Thoracic aorta (tissue), 2 donors: ENCODE measurements around the gene TFEB. TPM values are rescaled to one million over a fixed set of nuclear protein-coding genes. Genes with fewer than 3 reads are reported as not detected.

ENCODE experiments used
- ATAC-seq: fragments of 150-250 bp; one replicate; pipeline ENCODE4 v1.8.0; 2017; ENCODE audit warnings: low read depth; ENCODE audit not compliant: insufficient number of reproducible peaks, low FRiP score
- DNase-seq: peaks from one replicate; pipeline ENCODE4 v3.0.0-alpha.2; 2020; ENCODE audit warnings: low spot score
- H3K27ac ChIP-seq, 2 donors: fragments of 200-600 bp; sonication (generic); 1 replicate in 1 of 2; 2 replicates in 1 of 2; pipeline ENCODE4 v1.5.1; 2016; ENCODE audit warnings: mild to moderate bottlenecking in 2 of 2, moderate library complexity in 2 of 2
- H3K27me3 ChIP-seq: fragments of 200-600 bp; sonication (generic); replicated peaks from 2 replicates; pipeline ENCODE4 v1.6.0; 2016; ENCODE audit warnings: mild to moderate bottlenecking; ENCODE audit not compliant: insufficient read depth
- H3K36me3 ChIP-seq: fragments of 200-600 bp; sonication (generic); one replicate; pipeline ENCODE4 v1.5.1; 2016
- H3K4me1 ChIP-seq, 2 donors: fragments of 200-600 bp; sonication (generic); 1 replicate in 1 of 2; 2 replicates in 1 of 2; pipeline versions ENCODE4 v1.5.1 to v1.6.0; 2016; ENCODE audit warnings: low read depth in 2 of 2, mild to moderate bottlenecking in 1 of 2; ENCODE audit not compliant: control insufficient read depth in 1 of 2
- H3K4me3 ChIP-seq: fragments of 200-600 bp; sonication (generic); 2 replicates; pipeline ENCODE4 v1.5.1; 2016; ENCODE audit warnings: mild to moderate bottlenecking
- H3K9me3 ChIP-seq: fragments of 200-600 bp; sonication (generic); 2 replicates; pipeline ENCODE4 v1.5.1; 2016
- CTCF ChIP-seq: fragments of 200-600 bp; sonication (generic); IDR thresholded peaks from one replicate; pipeline ENCODE4 v1.5.1; 2019; ENCODE audit warnings: antibody characterized with exemption
- total RNA-seq, 2 donors: library from RNA; depleted of rRNA; stranded (reverse); fragments of >200 nt; gene quantifications; one replicate each; pipeline versions ENCODE4 v1.1.0 to v1.2.3, GENCODE V29; 2016

The TFEB gene
- total RNA-seq, 2 donors from 2014 or later, result 22.9 to 23.8 TPM

DNA sequence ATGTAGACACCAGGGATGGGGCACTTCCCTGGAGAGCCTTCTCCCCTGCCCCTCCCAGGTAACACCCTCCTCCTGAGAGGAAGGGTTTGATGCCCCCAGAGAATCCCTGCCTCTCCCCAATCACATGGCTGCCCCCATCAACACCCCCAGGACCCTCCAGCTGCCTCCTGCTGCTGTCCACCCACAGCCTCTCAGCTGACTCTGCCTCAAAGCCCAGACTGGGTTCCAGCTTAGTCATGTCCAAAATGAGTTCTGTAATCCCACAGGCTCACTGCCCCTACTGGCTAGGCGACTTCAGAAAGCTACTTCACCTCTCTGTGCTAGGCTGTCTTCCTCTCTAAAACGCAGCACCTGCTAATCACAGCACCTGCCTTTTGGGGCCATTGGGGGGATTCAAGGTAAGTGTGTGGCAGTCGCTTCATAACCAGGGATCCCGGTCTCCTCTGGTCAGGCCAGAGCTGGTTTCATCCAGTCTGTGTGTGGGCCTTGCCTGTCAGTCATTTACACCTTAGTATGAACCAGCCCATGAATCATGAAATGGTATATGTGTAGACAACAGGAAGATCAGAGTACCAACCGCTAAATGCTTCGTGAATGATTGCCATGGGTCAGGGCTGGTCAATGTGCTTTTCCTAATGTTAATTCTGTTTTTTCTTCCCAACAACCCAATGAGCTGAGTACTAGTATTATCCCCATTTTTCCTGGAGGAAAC, 40.4 kb downstream of the TFEB start:
- no peak overlapping the region for H3K27ac ChIP-seq
- ATAC-seq (no peak), DNase-seq (no peak)

DNA sequence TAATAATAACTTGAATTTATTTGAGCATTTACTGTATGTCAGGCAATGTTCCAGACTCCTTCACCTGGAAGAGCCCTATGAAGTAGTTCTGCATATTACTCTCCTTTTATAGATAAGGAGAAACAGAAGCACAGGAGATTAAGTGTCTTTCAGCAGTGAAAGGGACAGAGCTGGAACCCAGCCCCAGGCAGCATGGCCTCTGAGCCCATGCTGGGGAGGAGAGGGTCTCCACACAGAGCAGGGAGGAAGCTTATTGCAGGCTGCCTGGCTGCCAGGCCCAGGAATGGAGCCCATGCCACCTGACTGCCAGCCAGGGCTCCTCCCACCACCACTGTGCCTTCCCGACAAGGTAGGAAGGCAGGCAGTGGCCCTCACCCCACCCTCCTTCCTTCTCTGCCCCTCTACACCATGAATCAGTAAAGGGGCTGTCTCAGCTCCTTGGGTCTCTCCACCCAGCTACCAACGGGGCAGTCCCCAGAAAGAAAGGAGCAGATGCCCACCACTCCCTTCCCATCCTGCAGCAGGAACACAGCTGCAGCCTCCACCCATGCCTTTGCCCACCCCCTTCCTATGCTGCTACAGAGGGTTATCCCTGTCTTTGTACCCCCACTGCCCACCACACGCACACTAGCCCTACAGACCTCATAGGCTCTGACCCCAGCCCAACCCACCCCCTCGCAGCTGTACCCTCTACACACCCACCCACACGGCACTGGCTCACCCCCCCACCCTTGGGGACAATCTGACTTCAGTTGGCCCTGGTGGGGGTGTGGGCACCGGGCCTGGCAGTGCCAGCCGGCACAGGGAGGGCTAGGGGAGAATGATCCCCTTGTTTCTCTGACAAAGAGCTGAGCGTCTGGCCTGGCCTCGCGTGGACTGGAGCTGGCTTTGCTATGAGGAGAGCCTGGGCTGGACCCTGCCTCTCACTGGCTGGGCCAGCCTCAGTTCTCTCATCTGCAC, 41.8 kb downstream of the TFEB start:
- H3K36me3 ChIP-seq, result peaks cover 11% of the 10 kb centered on the region
- no peak overlapping the region for H3K4me3 ChIP-seq
- no peaks in the 10 kb centered on the region for H3K9me3 ChIP-seq
- no peak overlapping the region for H3K27ac ChIP-seq
- DNase-seq (no peak), ATAC-seq (no peak)
- no peak for TF ChIP-seq CTCF
- H3K27me3 ChIP-seq, result no peaks in the 10 kb centered on the region
- no peaks in the 10 kb centered on the region for H3K4me1 ChIP-seq

More for the DNA sequence above, 40.4 kb downstream of the TFEB start:
- Histone ChIP-seq H3K4me3 (no peak overlapping the region), H3K27me3 (no peaks in the 10 kb centered on the region), H3K36me3 (peaks cover 11% of the 10 kb centered on the region), H3K9me3 (no peaks in the 10 kb centered on the region), H3K4me1 (no peaks in the 10 kb centered on the region)
- TF ChIP-seq CTCF, result no peak

- Histone ChIP-seq H3K36me3 (peaks cover 16% of the 10 kb centered on the region), H3K4me3 (no peak overlapping the region), H3K27ac (no peak overlapping the region), H3K4me1 (no peaks in the 10 kb centered on the region), H3K9me3 (no peaks in the 10 kb centered on the region), H3K27me3 (no peaks in the 10 kb centered on the region)
- ATAC-seq (no peak), DNase-seq (no peak)
- TF ChIP-seq CTCF, result no peak
Measured at GRCh38 chr6:41692730-41693129, 42.7 kb downstream of the TFEB start.

DNA sequence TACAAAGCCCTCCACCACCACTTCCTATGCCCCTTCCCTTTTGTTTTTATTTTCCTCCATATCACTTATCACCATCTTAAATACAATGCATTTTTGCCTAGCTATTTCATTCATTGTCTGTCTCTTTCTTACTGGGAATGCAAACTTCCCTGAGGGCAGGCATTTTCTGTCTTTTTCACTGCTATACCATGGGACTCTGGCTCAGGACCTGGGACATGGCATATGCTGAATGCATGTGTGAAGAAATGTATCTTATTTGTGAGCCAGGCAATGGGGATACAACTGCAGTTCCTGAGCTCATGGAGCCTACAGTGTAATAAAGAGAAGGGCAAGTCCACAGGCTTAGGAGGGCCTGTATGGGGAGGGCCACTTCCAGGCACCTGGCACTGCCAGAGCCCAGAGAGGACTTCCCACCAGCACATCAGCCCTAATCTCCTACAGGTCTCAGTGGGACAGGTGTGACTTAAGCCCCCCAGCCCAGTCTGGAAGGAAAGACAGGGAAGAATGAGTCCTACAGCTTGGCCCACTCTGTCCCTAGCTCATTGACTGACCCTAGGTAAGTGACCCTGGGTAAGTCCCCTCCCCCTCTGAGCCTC, 43.2 kb downstream of the TFEB start:
- peaks cover 22% of the 10 kb centered on the region for H3K36me3 ChIP-seq
- H3K4me1 ChIP-seq, result no peaks in the 10 kb centered on the region
- no peaks in the 10 kb centered on the region for H3K27me3 ChIP-seq
- TF ChIP-seq CTCF, result no peak
- no peaks in the 10 kb centered on the region for H3K9me3 ChIP-seq
- no peak overlapping the region for H3K27ac ChIP-seq
- no peak overlapping the region for H3K4me3 ChIP-seq
- DNase-seq (no peak), ATAC-seq (no peak)
